ENCODE results near the gene KCNK17.

Gene KCNK17

DNA sequence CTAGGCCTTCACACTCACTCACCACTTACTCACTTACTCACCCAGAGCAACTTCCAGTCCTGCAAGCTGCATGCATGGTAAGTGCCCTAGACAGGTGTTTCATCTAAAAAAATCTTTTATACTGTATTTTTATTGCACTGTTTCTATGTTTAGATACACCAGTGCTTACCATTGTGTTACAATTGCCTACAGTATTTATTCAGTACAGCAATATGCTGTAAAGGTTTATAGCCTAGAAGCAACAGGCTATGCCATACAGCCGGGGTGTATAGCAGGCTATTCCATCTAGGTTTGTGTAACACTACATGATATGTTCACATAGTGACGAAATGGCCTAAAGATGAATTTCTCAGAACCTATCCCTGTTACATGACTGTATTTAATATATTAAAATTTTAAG, 47.8 kb downstream of the KCNK17 start:
- DNase-seq = no peak

DNA sequence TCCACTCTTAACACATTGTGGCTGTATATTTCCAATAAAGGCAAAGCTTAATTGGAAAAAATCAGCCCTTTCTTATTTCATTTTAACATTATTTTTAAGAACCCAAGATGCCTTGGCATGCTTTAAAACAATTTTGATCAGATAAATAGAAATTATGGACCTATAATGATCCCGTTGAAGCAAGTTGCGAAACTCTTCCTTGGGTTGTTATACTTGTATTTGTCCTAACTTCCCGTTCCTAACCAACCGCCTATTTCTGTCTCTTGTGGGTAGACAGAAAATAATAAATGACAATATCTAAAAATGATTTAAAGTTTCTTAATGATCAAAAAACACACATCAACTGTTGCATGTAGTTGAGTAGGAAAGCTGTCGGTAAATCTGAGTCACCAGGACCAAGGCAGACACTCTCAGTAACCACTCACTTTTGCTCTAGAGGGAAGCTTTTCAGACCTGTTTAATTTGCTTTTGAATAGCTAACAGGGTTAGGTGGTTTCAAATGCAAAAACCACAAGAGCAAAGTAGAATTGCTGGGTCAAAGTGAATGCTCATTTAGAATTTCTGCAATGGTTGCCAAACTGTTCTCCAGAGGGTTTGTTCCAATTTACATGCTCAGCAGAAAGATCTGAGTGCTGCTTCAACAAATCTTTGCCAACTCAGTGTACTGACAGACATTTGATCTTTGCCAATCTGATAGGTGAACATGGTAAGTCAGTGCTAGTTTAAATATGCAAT, 50.7 kb downstream of the KCNK17 start:
- DNase-seq = peak; percentile 84

DNA sequence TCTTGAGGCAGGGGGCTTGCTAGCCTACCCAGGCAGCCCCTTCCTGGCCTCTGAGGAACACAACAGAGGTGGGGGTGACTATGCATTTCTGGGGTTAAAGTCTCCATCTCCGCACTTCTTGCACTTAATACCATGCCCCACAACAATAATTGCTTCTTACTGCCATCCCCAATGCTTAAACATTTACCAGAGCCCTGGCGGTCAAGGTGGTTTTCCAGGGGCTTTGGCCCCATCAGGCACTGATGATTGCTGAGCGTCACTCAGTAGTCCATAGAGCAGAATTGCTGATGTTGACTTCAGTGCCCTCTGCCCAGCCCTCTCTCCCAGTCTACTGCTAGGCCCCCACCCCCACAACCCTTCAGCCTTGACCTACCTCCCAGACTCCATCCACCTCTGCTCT, 52.5 kb downstream of the KCNK17 start:
- DNase-seq = no peak

DNA sequence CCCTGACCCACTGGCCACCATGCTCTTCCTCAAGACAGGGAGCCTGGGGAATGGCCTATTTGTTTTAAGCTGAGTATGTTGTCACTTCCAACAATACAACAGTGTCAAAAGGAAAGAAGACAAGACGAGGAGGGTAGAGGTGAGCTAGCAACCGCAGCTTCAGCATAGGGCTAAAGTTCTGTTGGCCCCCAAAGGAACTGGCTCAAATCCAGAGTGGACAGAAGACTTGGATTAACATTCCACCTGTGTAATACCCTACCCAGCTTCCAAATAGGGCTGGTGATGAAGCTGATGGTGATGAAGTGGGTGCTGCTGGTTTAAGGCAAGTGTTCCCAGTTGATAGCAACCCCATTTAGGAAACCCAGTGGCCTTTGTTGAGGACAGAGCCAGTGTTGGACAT, 53.3 kb downstream of the KCNK17 start:
- DNase-seq = no peak

DNA sequence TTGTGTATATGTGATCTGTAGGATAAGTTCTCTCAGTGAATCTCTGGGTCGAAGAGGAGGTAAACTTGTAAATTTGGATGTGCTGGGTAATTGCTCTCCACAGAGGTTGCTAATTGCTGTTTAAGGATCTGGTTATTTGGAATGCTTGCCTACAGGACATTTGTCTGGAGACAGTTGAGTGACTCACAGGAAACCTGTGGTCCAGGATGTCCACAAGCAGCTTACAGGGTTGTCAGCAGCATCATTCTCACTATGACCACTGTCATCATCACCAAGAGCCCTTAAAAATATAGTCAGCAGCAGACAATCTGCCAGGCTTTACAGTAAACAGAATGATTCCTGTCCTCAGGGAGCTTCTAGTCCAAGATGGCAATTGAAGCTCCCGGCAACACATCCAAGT, 53.8 kb downstream of the KCNK17 start:
- DNase-seq = peak; percentile 62

DNA sequence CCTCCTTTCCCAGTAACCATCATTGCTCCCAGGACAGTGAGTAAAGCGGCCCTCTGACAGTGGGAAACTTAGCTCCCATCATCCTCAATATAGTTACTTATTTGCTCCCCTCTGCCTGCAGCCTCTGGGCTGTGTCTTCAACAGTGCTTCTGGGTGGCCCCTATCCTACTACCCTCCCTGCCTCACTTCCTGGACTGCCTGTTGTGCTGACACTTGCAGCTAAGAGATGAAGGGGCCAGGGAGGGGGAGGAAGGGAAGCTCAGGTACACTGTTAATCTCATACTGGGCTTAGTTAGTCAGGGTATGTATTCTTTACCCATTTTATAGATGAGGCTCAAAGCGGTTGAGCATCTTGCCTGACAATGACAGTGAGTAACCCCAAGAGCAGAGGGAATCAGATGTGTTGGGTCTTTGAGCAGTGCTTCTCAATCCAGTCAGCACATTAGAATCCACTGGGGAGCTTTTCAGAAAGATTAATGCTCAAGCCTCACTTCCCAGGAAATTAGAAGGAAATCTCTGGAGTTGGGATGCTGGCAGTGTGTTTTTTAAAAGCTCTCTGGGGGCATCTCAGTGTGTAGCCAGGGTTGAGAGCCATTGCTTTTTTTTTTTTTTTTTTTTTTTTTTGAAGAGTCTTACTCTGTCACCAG, 57.8 kb downstream of the KCNK17 start:
- no peak for DNase-seq

DNA sequence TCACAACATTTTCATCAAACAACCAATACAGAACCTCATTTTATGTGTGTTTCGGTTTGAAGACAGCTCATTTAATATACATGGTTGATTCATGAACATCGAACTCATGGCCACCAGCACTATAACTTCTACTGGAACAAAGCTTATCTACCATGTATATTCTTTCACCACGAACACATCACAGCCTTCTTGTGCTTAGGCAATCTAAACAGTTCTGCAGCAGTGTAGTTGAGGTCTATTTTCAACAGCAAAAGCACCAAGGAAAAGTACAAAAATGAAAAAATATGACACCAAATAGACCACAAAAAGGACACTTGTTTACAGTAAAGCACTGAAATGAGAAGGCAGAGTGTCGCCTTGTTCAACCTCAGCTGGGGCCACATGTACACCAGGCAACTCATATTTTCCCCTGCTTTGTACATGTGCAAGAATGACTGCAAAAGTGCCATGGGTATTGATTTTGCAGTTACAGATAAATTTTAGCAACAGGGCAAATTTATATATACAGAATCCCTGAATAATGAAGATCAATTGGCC, 59.2 kb downstream of the KCNK17 start:
- no peak for DNase-seq

DNA sequence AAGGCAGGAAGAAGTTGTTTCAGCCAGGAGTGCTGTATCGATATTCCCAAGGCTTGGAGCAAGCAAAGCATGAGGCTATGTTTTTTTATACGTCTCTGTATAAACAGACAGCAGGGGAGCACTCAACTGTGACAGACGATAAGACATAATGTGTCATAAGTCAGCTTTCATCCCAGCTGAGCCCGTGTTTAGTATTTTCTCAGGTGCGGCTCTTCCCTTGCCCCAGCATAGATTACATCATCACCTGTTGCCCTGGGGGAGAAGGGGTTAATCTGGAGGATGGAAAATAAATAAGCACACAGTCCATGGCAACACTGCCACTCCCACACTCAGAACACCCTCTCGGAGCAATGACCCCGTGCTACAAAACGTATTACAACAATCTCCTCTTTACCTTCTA, 62.8 kb downstream of the KCNK17 start:
- DNase-seq = no peak

DNA sequence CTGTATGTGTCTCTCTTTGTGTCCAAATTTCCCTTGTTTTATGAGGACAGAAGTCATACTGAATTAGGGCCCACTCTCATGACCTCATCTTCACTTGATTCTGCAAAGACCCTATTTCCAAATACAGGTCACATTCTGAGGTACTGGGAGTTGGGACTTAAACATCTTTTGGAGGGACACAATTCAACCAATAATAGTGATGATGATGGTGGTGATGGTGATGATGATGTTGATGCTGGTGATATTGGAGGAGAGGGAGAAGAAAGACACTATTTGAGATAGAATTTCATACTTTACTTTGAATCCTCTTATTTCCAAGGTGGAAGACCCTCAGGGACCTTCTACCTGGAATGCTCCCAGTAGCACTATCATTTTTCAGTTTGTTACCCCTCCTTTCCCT, 63.7 kb downstream of the KCNK17 start:
- DNase-seq = no peak

DNA sequence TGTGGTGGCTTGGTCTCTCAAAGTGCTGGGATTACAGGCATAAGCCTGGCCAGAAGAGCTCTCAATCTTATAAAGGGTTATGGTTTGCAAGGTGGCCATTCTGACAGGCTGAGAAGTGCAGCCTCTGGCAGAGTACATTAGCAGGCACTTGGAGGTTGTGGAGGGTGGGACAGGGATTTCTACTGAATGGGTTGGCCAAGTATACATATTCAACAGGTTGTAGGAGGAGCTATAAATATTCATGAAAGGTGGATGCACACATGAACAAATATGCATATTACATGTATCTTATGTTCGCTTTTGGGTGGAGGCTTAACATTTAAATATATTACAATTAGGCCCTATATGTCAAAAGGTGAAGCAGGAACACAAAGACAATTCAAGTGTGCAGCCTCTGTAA, 64.9 kb downstream of the KCNK17 start:
- DNase-seq = no peak
